NCI-H2196 treated with DMSO at 0.1 percent for 48 hours (cell line): ENCODE results near the gene PRICKLE3.

Source experiments
- DNase-seq: peaks from one replicate; lab custom pipeline; 2025; ENCODE audit not compliant: unreplicated experiment; lab: John Stamatoyannopoulos, UW

PRICKLE3 gene, protein sequence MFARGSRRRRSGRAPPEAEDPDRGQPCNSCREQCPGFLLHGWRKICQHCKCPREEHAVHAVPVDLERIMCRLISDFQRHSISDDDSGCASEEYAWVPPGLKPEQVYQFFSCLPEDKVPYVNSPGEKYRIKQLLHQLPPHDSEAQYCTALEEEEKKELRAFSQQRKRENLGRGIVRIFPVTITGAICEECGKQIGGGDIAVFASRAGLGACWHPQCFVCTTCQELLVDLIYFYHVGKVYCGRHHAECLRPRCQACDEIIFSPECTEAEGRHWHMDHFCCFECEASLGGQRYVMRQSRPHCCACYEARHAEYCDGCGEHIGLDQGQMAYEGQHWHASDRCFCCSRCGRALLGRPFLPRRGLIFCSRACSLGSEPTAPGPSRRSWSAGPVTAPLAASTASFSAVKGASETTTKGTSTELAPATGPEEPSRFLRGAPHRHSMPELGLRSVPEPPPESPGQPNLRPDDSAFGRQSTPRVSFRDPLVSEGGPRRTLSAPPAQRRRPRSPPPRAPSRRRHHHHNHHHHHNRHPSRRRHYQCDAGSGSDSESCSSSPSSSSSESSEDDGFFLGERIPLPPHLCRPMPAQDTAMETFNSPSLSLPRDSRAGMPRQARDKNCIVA

GRCh38 chrX:49186125-49187027, at the start of gene PRICKLE3:
Gene PRICKLE3, minus strand, starts transcription at chrX:49186373. Its CDS starts 76 bp downstream, at chrX:49186297.
- peak; percentile 14 for DNase-seq

DNA sequence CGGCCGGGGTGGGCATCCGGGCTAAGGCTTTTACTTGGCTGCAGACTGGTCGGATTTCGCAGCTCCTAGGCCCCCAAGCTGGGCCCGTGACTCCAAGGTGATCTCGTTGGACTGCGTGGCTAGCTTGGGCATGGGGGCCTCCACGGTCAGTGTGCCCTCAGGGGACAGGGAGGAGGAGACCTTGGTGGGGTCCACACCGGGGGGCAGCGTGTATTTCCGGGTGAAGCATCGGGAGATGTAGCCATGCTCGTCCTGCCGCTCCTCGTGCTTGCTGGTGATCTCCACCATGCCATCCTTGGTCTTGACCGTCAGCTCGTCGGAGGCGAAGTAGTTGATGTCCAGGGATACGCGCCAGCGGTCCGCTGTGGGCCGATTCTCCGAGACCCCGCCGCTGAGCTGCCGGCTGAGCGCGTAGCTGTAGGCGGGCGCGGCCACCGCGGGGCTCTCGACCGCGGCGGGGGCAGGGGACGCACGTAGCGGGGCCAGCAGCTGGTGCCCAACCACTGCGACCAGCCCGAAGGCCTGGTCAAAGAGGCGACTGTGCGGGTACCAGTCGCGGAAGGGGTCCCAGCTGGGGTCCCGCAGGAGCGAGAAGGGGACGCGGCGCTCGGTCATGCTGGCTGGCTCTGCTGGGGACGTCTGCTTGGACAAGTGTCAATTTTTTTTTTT, 47.8 kb upstream of the PRICKLE3 start:
- no peak for DNase-seq

GRCh38 chrX:49233176-49233575, 47.0 kb upstream of the PRICKLE3 start, which contains the start of gene CACNA1F:
Gene CACNA1F, minus strand, starts transcription at chrX:49233340. Its CDS starts 31 bp downstream, at chrX:49233309.
- DNase-seq: no peak

GRCh38 chrX:49232525-49232924, 46.4 kb upstream of the PRICKLE3 start:
- no peak for DNase-seq

GRCh38 chrX:49231333-49232000, 45.3 kb upstream of the PRICKLE3 start:
- no peak for DNase-seq

GRCh38 chrX:49230500-49231232, 44.5 kb upstream of the PRICKLE3 start:
- DNase-seq: peak; percentile 59

DNA sequence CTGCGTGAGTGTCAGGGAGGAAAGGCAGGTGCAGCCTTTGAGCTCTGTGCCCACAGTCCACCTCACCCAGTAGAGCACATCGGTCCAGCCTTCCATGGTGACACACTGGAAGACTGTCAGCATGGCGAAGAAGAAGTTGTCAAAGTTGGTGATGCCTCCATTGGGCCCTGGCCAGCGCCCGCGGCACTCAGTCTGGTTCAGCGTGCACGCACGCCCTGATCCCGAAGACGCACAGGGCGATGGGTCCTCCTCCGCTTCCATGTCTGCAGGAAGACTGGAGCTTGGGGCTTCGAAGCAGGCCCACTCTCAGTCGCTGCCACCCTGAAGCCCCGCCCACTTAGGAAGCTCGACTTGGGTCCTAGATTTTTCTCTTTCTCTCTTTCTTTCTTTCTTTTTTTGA, 42.0 kb upstream of the PRICKLE3 start:
- no peak for DNase-seq

DNA sequence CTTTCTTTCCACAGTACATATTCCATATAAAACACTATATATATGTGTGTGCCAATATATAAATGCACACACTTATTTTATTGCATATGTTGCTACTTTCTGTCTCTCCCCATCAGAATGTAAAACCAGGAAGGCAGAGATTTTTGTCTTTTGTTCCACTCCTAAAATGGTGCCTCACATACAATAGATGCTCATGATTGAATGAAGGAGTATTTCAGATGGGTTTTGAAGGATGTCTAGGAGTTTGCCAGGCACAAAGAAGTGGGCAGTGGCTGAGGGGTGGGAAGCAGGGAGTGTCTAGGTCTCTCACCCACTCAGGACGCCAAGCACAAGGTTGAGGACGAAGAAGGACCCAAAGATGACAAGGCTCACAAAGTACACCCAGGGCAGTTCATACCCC, 41.6 kb upstream of the PRICKLE3 start:
- DNase-seq: no peak

DNA sequence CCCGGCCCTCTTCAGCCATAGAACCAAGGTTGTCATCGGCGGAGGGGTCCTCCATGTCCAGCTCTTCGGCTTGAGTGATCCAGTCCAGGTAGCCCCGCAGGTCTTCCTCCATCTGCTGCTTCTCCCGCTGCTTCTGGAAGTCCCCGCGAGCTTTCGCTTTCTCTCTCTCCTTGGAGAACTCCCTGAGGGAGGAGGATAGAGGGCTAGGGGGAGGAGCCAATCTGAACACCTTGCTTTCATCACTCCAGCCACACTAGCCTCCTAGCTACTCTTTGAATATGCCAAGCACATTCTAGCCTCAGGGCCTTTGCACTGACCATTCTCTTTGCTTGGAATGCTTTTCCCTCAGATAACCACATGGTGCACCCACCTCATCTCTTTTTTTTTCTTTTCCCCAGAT, 40.8 kb upstream of the PRICKLE3 start:
- no peak for DNase-seq

GRCh38 chrX:49225858-49226257, 39.7 kb upstream of the PRICKLE3 start:
- DNase-seq: no peak

- no peak for DNase-seq
Measured at GRCh38 chrX:49221868-49222267, 35.7 kb upstream of the PRICKLE3 start.

GRCh38 chrX:49220100-49220499, 33.9 kb upstream of the PRICKLE3 start:
- no peak for DNase-seq

GRCh38 chrX:49214996-49215526, 28.9 kb upstream of the PRICKLE3 start:
- DNase-seq: no peak

- DNase-seq: no peak
Measured at GRCh38 chrX:49214416-49214815, 28.2 kb upstream of the PRICKLE3 start.

GRCh38 chrX:49212861-49213260, 26.7 kb upstream of the PRICKLE3 start:
- DNase-seq: no peak

DNA sequence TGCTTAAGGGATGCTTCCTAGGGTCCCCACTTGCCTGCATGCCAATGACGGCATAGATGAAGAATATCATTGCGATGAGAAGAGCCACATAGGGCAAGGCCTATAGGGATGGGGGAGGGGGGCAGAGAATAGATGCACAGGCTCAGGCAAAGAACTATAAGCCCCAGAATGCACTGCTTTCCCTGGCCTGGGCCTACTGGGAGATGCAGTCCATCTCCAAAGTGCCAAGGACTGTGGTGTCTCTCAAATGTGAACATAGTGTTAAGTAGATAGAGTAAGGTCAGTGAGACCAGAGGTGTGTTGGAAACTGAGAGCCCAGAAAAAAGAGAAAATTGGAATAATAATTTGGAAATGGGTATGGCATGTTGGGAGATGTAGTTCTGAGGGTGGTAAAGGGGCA, 26.0 kb upstream of the PRICKLE3 start:
- no peak for DNase-seq

DNA sequence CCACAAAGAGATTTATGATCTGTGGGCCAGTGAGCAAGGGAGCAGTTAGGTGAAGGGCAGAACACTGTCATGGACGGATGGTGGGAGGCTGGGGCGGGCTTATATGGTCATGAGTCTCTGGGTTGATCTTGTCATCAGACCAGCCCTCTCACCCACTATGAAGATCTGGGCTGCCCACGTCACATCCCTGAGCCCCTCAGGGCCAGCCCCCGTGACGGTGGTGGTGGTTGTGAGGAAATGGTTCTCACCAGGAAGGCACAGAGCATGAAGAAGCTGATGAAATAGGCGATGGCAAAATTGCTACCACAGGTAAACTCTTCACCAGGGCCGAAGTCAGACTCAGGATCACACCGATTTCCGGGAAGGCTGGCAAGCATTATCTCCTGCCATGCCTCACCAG, 24.9 kb upstream of the PRICKLE3 start:
- no peak for DNase-seq

DNA sequence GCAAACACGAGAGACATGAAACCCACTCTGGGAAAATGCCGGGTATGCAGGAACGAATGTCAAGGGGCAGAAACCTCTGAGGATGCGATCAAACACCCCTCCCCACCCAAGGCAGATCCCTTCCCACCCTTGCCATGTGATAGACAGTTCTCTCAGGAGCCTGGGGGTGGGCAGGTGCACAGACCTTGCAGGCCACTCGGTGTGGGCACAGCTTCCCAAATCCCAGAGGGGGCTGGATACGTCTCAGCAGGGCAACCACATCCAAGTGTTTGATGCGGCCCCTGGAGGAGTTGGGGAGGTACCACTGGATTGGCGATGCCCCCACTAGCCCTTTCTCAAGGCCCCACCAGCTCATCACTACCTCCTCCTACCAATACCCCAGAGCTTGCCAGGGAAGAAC, 24.2 kb upstream of the PRICKLE3 start:
- DNase-seq: no peak

DNA sequence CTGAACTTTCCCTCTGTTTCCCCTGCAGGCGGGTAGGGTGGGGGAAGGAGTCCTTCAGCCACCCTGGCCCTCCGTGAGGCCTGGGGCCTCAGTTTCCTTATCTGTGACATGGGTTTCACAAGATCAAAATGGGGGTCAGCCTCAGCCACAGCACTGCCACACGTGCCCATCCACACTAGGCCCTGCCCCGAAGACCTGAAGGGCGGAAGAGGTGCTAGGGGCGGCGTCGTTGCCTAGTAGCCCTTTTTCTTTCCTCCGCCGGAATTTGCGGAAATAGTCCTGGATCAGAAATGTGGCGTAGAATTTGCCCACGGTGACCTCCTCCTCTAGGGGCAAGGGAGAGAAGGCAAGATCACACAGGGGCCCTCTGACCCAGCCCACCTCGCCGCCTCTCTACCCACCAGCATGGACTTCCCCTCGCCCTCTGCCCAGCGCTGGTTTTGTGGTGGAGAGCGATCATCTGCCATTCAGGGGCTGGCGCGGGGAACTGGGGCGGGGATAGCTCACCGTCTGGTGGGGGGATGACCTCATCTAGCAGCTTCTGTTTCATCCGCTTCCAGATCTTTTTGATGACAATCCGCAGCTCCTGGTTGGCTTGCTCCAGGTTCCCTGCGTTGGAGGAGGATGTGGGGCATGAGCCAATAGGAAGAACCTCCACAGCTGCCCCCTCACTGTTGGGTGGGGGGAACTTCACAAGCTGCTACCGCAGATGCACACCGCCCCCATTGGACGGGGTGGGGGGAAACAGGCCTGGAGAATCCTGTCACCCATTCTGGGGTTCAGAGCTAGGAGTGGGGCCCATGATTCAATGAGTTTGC, 23.5 kb upstream of the PRICKLE3 start:
- no peak for DNase-seq
